ENCODE results near the gene PRPF19. TPM values are rescaled to one million over a fixed set of nuclear protein-coding genes. Genes with fewer than 3 reads are reported as not detected.

PRPF19 gene
- 51.1 and 79.3 TPM in 2 replicates for total RNA-seq (2014; rRNA removed; shearing (Covaris generic); ENCODE audit: low replicate concordance)

- in situ Hi-C loops (cut with HindIII; ENCODE audit: low pct_unique_long_range_greater_than_20kb, low sequenced_read_pairs) = no loop called here
- peak; percentile 97 for DNase-seq (ENCODE audit: low read depth)
These were observed at the start of gene PRPF19 for GRCh38 chr11:60906132-60906972. TSS of gene PRPF19 (minus strand) at chr11:60906585. CDS start at chr11:60906382, 203 bp downstream.

- in situ Hi-C loops (cut with HindIII; ENCODE audit: low pct_unique_long_range_greater_than_20kb, low sequenced_read_pairs) = no loop called here
- no peak for DNase-seq (ENCODE audit: low read depth)
These were observed 49.2 kb upstream of the PRPF19 start for GRCh38 chr11:60955571-60955970.

- DNase-seq (ENCODE audit: low read depth) = no peak
- in situ Hi-C loops (cut with HindIII; ENCODE audit: low pct_unique_long_range_greater_than_20kb, low sequenced_read_pairs) = no loop called here
These were observed 48.0 kb upstream of the PRPF19 start for GRCh38 chr11:60954421-60954820.

- DNase-seq (ENCODE audit: low read depth) = no peak
- in situ Hi-C loops (cut with HindIII; ENCODE audit: low pct_unique_long_range_greater_than_20kb, low sequenced_read_pairs) = no loop called here
These were observed 47.4 kb upstream of the PRPF19 start for GRCh38 chr11:60953781-60954180.

- in situ Hi-C loops (cut with HindIII; ENCODE audit: low pct_unique_long_range_greater_than_20kb, low sequenced_read_pairs) = no loop called here
- DNase-seq (ENCODE audit: low read depth) = no peak
These were observed 46.4 kb upstream of the PRPF19 start for GRCh38 chr11:60952742-60953170.

GRCh38 chr11:60951904-60952741, 45.7 kb upstream of the PRPF19 start, which contains the start of gene SLC15A3:
TSS of gene SLC15A3 (minus strand) at chr11:60952176. CDS start at chr11:60951551, 625 bp downstream.
- no peak for DNase-seq (ENCODE audit: low read depth)
- in situ Hi-C loops (cut with HindIII; ENCODE audit: low pct_unique_long_range_greater_than_20kb, low sequenced_read_pairs) = no loop called here

GRCh38 chr11:60951606-60951903, 45.2 kb upstream of the PRPF19 start:
- in situ Hi-C loops (cut with HindIII; ENCODE audit: low pct_unique_long_range_greater_than_20kb, low sequenced_read_pairs) = no loop called here

GRCh38 chr11:60950933-60951605, 44.7 kb upstream of the PRPF19 start:
- in situ Hi-C loops (cut with HindIII; ENCODE audit: low pct_unique_long_range_greater_than_20kb, low sequenced_read_pairs) = no loop called here
- DNase-seq (ENCODE audit: low read depth) = no peak

More at GRCh38 chr11:60951606-60951903, 45.2 kb upstream of the PRPF19 start:
- DNase-seq (ENCODE audit: low read depth) = no peak

DNA sequence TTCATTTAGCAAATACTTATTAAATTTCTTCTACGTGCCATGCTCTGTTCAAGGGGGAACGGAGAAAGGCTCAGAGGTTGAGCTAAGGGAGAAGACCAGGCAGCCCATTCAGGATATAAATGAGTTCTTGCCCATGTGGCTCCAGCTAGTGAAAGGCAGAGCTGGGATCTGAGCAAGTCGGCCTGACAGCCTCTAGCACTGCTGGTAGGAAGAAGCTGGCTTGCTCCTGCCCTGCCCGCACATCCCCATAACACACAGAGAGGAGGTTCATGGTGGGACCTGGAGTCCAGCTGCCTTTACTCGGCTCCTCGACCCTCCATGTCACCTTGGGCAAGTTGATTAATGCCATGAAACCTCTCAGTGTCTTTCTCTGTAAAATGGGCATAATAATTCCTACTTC, 43.6 kb upstream of the PRPF19 start:
- in situ Hi-C loops (cut with HindIII; ENCODE audit: low pct_unique_long_range_greater_than_20kb, low sequenced_read_pairs) = no loop called here
- DNase-seq (ENCODE audit: low read depth) = no peak

GRCh38 chr11:60948250-60948649, 41.9 kb upstream of the PRPF19 start:
- in situ Hi-C loops (cut with HindIII; ENCODE audit: low pct_unique_long_range_greater_than_20kb, low sequenced_read_pairs) = no loop called here
- DNase-seq (ENCODE audit: low read depth) = no peak

- in situ Hi-C loops (cut with HindIII; ENCODE audit: low pct_unique_long_range_greater_than_20kb, low sequenced_read_pairs) = no loop called here
These were observed 41.3 kb upstream of the PRPF19 start for GRCh38 chr11:60947700-60948099.

GRCh38 chr11:60946601-60947264, 40.3 kb upstream of the PRPF19 start:
- in situ Hi-C loops (cut with HindIII; ENCODE audit: low pct_unique_long_range_greater_than_20kb, low sequenced_read_pairs) = no loop called here
- DNase-seq (ENCODE audit: low read depth) = no peak

More at GRCh38 chr11:60947700-60948099, 41.3 kb upstream of the PRPF19 start:
- no peak for DNase-seq (ENCODE audit: low read depth)

DNA sequence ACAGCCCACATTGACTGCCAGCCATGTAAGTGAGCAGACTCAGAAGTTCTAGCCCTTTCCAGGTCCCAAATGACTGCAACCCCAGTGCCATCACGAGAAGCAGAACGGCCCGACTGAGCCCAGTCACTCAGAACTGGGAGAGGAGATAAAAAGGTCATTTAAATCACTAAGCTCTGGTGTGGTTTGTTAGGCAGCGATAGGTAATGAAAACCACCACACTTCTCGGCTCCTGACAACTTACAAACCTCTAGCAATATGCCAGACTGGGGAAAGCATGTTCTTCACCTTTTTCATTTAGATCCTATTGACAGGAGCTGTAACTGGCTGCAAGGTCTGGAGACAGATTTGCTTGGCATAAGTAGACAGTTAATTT, 38.9 kb upstream of the PRPF19 start:
- no peak for DNase-seq (ENCODE audit: low read depth)
- in situ Hi-C loops (cut with HindIII; ENCODE audit: low pct_unique_long_range_greater_than_20kb, low sequenced_read_pairs) = no loop called here

- no peak for DNase-seq (ENCODE audit: low read depth)
- in situ Hi-C loops (cut with HindIII; ENCODE audit: low pct_unique_long_range_greater_than_20kb, low sequenced_read_pairs) = no loop called here
These were observed 38.3 kb upstream of the PRPF19 start for GRCh38 chr11:60944490-60945294.

DNA sequence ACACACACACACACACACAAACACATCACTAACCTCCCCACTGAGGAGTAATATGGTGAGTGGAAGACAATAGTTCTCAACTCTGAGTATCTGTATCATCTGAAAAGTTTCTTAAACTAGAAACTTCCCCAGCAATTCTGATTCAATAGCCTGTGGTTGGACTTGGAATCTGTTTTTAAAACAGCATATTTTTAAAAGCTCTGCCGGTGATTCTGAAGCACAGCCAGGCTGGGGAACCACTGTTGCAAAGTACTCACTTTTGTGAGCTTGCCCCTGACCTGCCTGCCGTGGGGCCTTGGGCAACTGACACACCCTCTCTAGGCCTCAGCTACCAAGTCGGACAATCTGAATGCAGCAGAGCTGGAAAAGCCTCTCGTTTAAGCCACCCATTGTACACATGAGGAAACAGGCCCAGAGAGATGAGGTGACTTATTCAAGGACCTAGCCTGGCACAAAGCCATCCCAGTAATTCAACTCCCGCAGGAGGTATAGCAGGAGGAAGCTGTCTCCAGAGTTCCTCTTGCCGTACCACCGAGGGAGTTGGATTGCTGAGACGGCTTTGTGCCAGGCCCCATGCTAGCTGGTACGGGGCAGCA, 36.7 kb upstream of the PRPF19 start:
- in situ Hi-C loops (cut with HindIII; ENCODE audit: low pct_unique_long_range_greater_than_20kb, low sequenced_read_pairs) = no loop called here
- DNase-seq (ENCODE audit: low read depth) = no peak

DNA sequence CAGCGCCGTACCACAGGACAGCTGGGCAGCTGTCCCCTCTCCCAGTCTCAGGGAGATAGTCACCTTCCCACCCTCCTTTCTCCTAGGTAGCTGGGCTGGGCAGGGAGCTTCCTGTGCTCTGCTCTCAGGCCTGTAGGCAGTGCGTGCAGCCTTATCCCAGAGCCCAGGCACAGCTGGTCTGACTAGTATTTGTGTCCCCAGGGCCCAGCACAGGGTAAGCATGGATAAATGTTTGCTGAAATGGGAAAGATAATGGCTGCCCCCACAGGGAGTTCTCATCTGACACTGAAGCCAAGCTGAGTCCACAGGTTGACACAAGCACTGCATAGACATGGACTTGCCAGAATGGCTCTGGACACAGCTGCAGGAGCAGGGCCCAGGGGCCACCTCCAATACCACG, 35.8 kb upstream of the PRPF19 start:
- in situ Hi-C loops (cut with HindIII; ENCODE audit: low pct_unique_long_range_greater_than_20kb, low sequenced_read_pairs) = no loop called here
- DNase-seq (ENCODE audit: low read depth) = no peak
